HG03039 (cell line): ENCODE measurements around the gene KIAA1958.
"Not testable (repeated sequence)": the region's sequence is repeated elsewhere in the genome, so short reads cannot be mapped to it uniquely, and the experiment has no call there.

Source experiments
- ATAC-seq: cut with Tn5 transposase; IDR thresholded peaks from one replicate; pipeline ENCODE4 v1.9.1; 2021; ENCODE audit warnings: mild to moderate bottlenecking, moderate library complexity; ENCODE audit not compliant: unreplicated experiment

Gene KIAA1958

DNA sequence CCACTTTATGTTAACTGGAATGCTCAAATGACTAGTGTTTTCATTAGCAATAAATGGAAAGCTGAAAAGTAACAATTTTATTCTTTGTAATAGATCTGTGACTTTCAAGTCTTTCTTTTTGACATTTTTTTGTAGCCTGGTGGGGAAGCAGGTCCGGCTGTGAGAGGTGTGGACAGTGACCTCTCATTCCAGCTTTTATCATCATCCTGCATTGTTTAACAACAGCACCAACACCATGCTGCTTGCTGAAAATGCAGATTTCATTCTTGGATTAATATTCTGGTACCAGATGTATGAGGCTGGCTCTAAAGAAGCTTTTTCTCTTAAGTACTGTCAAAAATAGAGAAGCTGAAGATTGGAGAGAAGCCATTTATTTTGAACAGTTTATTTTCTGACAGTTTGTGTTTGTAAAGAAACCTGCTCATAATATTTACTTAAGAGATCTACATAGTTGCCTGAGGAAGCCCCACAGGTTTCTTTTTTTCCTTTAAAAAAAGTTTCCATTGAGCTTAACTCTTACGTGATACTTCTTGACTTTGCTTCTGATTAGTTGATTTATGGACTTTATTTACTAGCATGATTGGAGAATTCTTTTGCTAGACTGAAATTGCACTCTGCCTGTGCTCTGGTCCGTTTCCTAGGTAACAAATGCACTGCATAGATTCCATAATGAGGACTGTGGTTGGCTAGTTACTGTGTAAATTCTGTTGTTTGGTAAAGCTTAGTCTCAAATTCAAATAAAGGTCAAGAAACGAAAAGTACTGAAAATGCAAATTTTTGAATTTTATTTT, 3.4 kb downstream of the KIAA1958 start:
- no peak for ATAC-seq

DNA sequence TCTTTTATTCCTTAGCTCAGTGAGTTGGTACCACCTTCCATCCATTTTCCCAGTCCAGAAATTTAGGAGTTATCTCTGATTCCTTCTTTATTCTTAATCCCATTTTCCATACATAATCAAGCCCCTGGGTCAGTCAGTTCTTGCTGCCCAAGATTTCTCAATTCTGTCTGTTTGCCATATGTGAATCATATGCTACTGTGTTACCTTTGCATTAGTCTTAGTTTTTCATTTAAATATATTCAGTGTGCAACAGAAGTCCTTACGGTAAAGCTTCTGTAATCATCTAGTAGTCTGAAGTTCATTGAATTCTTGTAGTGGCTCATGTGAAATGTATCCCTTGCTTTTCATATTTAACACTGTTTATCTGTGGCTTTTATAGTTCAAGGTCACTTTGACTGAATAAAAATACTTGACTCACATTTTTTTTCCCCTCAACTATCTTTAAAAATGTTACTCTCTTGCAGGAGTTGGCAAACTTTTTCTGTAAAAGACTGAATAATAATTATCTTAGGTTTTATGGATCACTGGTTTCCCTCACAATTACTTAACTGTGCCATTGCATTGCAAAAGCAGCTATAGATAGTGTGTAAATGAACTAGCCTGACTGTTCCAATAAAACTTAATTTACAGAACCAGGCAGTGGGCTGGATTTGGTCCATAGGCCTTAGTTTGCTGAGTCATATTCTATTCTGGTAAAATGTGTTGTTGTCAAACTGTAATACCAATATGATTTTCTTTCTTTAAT, 6.9 kb downstream of the KIAA1958 start:
- no peak for ATAC-seq

DNA sequence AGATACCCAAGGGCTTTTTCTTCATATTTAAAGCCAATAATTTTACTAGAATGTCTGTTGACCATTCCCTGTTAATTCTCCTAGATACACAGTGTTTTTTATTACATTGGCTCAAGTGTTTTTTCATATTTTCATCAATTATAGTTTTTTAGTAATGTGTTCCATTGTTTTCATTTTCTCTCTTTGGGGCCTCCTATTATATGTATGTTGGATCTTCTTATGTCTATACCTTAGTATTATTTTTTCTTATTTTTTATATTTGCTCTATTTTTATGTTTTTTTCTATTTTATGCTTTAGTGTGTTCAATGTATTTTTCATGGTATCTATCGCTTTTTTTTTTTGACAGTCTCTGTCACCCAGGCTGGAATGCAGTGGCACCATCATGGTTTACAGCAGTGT, 7.5 kb downstream of the KIAA1958 start:
- ATAC-seq = no peak

DNA sequence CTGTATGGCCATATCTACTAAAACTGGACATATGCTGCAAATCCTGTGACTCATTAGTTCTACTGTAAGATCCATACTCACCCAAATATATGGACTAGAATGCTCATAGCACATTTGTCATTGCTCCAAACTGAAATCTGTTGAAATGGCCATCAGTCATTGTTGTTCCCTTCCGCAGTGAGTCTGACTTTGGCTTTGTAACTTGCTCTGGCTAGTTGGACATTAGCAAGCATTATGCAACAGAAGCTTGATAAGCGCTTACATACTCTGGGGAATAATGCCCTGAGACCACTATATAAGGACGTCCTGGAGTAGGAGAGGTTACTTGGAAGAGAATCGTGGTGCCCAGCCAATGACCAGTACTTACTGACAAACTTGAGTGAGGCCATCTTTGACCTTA, 9.0 kb downstream of the KIAA1958 start:
- ATAC-seq = no peak

DNA sequence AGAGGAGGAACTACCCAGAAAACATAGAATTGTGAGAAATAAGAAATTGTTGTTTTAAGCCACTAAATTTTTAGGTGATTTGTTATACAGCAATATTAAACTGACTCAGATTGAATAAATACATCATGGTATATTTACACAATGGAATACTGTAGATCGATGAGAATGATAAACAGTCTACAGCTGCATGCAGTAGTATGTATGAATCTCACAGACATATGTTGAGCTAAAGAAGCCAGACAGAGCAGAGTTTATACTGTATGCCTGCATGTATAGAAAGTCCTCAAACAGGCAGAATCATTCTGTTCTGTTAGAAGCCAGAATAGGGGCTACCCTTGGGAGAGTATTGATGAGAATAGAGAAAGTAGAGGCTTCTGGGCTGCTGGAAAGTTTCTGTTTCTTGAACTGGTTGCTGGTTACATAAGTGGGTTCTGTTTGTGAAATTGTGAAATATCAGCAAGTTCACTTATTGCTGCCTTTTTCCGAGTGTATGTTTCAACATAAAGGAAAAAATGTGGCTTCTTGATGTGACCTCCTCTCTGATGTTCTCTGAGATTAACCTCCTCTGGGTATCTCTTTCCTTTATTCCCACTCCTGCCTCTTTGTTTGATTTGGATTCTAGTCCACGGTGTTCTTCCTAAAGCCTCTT, 9.6 kb downstream of the KIAA1958 start:
- no peak for ATAC-seq

DNA sequence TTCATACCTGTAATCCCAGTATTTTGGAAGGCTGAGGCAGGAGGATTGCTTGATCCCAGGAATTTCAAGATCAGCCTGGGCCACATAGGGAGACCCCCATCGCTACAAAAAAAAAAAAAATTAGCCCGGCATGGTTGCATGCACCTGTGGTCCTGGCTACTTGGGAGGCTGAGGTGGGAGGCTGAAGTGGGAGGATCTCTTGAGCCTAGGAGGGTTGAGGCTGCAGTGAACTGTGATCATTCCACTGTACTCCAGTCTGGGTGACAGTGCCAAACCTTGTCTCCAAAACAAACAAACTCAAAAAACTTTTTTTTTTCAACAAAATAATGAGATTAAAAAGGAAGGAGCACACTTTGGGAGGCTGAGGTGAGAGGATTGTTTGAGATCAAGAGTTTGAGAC, 14.2 kb downstream of the KIAA1958 start:
- no peak for ATAC-seq

DNA sequence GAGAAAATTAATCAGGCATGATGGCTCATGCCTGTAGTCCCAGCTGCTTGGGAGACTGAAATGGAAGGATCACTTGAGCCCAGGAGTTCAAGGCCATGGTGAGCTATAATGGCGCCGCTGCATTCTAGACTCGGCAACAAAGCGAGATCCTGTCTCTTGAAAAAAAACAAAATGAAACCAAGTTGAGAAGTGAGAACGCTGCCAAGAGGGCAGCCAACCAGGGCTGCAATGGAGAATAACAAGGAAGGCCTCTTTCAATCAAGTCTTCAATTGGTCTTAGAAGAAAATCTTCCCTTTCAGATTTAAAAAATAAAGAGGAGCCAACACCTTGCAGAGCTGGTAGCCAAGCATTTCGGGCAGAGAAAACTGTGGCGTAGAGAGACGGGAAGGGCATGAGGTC, 14.7 kb downstream of the KIAA1958 start:
- ATAC-seq = no peak

DNA sequence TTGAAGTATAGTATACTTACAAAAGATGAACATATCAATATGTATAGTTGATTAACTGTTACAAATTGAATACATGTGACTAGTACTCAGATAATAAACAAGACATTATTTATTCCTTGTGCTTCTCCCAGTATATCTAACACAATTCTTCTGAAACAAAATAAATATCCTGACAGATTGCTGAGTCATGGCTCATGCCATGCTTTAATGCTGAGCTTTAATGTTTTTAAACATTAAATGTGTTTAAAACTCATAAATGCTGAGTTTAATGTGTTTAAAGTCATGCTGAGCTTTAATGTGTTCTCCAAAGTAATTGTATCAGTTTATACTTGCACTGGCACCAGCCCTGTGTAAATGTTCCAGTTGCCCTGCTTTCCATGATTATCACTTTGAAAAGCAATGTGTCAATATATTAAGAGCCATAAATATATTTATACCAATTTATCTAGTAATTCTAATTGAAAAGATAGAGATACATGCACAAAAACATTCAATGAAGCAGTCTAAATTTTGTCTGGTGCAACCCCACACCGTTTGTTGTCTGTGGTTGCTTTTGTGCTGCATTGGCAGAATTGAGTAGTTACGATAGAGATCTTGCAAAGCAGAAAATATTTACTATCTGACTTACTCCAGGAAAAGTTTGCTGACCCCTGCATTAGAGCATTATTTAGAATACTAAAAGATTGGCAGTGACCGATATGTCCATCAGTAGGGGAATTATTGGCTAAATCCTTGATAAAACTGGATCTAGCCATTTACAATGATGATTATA, 15.7 kb downstream of the KIAA1958 start:
- no peak for ATAC-seq

DNA sequence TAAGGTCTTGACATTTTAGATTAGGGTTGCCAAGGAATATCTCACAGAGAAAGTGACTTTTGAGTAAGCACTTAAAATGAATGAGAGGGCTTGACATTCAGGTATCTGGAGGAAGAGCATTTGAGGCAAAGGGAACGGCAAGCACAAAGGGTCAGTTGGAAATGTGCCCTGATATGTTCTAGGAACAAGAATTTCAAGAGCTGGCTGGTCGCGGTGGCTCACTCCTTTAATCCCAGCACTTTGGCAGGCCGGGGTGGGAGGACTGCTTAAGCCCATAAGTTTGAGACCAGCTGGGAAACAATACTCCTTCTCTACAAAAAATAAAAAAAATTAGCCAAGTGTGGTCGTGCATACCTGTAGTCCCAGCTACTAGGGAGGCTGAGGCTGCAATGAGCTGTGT, 16.5 kb downstream of the KIAA1958 start:
- ATAC-seq = no peak

DNA sequence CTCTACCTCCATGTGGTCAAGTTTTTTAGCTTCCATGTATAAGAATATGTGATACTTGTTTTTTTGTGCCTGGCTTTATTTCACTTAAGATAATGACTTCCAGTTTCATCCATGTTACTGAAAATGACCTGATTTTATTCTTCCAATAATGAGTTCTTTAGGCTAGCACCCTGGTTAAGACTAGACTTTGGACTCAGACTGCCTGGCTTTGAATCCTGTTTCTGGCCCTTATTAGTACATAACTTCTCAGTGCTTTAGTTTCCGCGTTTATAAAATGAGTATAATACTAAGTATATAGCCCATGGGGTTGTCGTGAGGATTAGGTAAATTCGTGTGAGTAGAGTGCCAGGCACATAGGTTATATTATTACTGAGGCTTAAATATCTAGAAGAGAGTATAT, 18.5 kb downstream of the KIAA1958 start:
- no peak for ATAC-seq

DNA sequence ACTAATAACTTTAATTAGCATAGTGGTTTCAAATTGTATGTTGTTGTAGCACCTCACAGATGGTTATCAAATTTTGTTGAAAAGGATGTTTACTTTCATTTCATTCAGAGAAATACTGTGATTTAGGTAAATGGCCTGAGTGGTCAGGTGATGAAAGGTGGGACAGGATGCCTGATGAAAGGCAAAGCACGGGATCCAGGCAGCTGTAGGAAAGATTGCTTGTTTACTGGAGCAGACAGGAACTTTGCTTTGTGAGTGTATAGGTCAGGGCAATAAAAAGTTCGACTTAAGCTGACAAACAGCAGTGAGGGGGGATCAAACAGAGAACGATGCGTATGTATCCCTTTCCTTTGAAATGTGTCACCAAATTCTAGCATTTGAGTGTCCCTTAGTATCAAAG, 19.0 kb downstream of the KIAA1958 start:
- no peak for ATAC-seq

DNA sequence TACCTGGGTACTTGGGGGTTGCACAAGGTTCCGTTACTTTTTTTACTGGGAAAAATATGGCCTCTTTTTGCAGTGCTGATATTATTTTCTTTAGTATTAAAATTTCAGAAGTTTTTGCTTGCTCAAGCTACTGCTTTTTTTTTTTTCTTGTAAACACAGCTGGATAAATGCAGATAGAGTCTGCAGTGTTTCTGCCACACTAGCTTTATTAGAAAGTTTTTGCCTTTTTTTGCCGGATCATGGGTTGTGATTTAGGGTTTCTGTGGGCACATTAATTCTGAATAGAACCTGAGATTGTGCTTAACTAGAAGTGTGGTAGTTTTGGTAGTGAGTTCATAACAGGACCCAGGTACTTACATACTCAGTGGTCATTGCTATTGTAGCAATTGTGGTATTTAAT, 19.9 kb downstream of the KIAA1958 start:
- no peak for ATAC-seq

DNA sequence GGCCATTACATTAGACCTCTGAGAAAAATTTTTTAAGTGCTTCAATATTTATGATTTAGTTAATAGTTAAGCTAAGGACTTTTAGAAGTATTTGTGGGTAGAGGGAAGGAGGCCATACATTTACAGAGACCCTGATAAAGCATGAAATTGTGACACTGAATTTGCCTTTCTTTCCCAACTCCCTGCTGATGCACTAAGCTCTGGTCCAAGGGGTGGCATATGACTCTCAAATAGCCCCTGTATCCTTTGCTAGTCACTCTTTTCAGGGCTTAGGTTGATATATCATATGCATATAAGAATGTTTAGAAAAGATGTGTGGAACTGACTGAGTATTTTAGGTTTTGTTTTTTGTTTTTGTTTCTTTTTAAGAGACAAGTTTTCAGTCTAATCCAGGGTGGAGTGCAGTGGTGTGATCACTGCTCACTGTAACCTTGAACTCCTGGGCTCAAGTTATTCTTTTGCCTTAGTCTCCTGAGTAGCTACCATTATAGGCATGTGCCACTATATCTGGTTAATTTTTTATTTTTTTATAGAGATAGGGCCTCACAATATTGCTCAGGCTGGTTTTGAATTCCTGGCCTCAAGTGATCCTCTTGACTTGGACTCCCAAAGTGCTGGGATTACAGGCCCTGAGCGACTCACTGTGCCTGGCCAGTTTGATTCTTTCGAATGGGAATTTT, 20.5 kb downstream of the KIAA1958 start:
- ATAC-seq = no peak

DNA sequence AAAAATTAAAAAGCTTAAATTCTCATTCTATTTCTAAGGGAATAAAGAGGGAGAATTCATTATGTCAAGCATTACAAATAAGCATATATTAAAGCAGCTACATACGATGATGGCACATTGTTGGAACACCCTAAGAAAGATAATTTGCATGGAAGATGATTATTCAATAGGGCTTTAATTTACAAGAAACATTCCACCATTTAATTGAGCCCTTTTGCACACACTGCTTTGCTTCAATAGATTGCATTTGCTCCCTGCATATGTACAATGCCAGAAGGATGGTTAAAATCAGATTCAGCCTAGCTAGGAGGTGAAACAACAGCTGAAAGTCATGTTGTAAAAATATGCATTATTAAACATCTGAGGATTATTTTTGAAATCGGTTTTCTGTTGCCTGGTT, 21.8 kb downstream of the KIAA1958 start:
- ATAC-seq = no peak

DNA sequence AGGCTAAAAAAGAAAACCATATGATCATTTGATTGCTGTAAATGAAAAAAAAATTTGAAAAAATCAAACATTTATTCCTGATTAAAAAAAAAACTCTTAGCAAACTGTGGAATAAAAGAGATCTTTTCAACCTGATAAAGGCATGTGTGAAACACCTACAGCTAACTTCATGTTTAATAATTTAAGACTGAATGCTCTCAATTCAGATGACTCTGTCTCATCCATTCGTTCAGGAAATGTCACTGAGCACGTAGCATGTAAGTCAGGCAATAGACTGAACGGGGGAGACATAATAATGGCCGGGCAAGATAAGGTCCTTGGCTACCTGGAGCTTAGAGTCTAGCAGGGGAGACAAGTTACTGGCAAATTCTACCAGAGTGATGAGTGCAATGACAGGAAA, 25.8 kb downstream of the KIAA1958 start:
- not testable (repeated sequence) for ATAC-seq

DNA sequence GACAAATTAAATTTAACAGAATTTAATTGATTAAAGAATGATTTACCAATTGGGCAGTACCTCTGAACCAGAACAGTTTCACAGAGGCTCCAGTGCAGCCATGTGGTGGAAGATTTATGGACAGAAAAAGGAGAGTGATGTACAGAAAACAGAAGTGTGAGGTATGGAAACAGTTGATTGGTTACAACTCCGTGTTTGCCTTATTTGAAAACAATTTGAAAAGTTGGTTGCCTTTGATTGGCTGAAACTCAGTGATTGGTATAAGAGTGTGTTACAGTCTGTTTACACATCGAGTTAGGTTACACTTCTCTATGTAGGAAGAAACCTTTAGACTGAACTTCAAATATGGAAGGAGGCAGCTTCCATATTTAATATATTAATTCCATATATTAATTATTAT, 30.1 kb downstream of the KIAA1958 start:
- no peak for ATAC-seq

DNA sequence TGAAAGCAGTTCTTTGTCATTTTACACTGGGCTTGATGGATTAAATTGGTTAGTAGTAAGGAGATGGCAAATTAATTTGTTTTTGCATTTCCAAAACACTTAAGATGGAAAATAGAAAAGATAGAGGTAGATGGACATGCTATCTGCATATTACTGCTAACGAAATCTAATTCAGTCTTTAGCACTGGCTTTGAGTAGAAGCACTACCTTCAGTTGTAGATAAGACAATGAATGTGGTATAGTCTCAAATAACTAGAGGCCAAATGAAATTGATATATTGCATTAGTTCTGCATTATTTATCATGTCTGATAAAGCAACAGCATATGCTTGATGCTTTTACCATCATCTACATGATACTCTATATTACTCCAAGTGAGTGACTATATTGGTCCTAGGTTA, 33.4 kb downstream of the KIAA1958 start:
- no peak for ATAC-seq

DNA sequence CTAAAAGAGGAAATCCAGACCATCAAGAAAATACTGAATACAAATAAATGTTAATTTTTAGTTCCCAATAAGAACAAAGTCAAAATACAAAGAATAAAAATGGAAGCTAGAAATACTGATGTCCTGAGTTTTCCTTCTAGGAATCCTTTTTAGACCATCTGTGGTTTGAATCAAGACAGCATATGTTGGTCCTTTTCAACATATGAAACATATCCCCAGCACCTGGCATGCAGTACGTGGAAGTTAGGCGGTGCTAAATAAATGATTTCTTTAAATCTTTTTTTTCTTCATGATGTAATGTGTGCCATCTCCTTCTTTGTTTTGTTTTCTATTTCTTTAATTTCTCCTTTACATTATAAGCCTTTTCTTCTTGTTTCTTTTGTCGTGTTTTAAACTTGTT, 34.0 kb downstream of the KIAA1958 start:
- ATAC-seq = no peak

DNA sequence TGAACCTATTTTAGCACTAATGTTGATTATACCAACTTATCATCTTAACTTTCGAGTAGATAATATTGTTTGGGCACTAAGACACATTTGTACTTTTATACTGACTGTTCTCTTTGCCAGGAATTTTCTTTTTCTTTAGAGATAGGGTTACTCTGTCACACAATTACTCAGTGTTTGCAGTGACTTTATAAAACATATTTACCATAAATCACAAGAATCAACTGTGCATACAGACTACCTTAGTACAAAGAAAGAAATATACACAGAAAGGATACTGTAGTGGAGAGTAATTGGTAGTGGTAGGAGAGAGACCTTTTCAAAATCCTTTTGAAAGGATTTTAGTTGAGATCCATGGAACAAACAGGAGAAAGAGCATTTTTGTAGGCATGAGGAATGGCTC, 40.3 kb downstream of the KIAA1958 start:
- ATAC-seq = no peak

DNA sequence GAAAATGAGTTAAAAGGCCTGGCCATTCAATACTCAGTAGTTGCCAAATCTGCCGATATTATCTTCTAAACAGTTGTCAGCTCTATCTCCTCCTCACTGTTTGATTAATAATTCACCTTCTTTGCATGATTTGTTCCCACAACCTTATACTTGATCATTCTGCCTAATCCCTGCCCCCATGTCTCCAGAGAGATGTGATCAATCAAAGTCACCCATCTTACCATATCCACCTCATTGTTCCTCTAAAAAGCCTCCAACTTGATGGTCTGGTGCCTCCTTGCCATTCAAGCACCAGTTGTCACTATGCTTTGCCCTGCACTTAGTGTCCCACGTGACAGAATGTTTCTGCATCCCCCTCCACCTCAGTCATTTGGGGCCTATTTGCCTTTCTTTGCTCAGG, 41.3 kb downstream of the KIAA1958 start:
- ATAC-seq = no peak

DNA sequence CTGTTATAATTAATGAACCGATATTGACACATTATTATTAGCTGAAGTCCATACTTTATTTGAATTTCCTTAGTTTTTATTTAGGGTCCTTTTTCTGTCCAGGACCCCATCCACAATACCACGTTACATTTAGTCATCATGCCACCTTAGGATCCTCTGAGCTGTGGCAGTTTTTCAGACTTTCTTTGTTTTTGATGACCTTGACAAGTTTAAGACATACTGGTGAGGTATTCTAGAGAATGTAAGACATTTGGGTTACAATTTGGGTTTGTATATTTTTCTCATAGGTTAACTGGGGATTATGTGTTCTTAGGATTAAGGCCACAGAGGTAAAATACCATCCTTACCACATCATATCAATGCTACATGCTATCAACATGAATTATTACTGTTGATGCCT, 42.7 kb downstream of the KIAA1958 start:
- ATAC-seq = no peak
